A204.1 (cell line): ENCODE results near the gene TRAPPC10.

Experiments
- FAIRE-seq: peaks from 2 replicates; lab custom pipeline; 2012; peaks lifted over from hg19 to GRCh38; lab: Jason Lieb, UNC

Gene TRAPPC10

DNA sequence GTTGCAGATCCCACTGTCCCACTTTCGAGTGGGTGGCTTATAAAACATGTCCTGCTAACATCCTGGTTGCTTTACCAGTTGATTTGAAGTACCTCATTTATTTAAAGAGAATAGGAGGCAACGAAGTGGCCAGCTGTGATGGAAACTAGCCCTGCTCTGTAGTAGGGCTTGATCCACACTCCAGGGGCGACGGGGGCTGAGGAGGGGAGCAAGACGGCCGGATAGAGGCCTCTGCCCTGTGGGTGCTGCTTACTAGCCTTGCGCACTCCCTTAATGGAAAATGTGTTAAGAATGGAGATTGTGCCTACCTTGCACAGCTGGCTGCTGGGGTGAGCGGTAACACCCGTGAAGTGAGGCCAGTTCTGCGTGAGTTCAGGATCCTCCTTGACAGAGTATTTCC, 54.0 kb downstream of the TRAPPC10 start:
- no peak for FAIRE-seq

DNA sequence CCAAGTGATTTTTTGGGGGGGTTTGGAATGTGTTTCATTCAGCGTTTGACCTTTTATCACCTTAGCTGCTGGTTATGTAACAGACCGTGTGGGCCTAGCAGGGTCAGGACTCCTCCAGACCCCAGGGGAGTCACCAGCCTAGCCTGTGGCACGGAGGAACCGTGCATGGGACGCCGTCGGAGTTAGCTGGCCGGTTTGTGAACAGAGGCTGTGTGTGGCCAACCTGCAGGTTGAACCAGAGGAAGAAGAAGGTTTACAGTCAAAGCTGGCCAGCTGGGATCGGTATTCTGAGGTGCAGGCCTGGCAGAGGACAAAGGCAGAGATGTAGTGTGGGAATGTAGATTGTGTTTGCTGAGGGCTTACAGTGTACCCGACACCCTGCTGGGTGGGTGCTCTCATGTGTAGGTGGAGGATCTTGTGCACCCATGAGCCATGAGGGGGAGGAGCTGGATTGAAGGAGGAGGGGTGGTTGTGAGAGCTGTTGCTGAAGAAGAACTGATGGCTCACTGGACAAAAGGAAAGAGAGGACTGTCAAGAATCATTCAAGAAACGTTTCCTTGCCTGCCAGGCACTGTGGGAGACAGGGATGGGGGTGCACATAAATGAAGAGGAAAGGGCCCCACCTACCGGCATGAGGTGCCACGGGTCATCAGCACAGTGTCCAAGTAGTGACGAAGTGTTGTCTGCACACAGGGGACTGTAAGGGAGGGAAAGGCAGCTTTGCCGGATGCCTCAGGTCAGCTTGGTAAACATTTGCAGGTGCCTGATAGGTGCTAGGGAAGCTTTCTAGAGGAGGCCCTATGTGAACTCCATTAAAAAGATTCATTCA, 55.1 kb downstream of the TRAPPC10 start:
- FAIRE-seq: no peak

DNA sequence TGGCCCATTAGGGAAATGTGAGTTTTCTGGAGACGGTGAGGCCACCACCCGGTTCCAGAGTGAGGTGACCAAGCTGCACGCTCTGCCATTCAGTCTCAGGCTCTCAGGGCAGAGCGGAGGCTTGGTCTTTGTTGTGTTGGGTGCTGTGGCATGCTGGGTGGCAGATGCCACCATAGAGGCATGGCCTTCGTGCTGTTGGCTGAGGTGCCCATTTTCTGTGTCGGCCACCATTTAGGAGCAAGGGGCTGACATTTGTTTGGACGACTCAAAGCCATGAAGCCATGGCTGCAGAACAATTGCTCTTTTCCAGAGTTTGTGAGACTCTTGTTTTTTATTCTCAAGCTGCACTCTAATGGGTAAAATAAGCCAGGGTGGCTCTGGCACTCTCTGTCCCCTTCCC, 58.3 kb downstream of the TRAPPC10 start:
- FAIRE-seq: no peak

DNA sequence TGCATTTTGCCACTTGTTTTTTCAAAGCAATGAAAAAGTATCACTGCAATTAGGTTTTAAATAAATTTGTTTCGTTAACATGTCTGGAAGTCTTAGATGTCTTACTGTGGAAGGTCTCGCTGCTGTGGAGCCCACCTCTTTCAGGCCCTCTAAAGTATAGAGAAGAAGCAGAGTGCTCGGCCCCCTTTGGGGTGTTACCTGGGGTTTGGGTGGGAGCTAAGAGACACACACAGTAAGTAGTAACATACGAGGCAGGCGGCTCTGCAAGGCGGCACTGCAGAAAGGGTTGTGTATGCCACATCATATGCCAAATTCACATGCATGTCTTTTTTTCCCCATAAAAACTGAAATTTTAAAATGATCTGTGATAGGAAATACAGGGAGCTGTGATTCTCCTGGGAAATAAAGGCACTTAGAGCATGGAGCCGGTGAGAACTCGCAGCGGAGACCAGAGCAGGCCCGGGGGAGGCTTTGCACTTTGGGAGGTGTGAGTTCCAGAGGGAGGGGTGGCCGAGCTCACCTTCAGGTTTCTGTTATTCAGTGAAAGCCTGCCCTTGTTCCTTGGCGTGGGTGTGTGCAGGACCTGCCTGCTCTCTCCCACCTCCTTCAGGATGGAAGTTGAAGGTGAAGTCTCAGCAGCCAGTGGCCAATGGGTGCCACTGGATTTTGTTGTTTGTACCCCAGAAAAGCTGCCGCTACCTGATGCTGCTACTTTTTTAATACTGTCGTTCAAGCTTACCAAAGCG, 59.4 kb downstream of the TRAPPC10 start:
- FAIRE-seq: no peak

DNA sequence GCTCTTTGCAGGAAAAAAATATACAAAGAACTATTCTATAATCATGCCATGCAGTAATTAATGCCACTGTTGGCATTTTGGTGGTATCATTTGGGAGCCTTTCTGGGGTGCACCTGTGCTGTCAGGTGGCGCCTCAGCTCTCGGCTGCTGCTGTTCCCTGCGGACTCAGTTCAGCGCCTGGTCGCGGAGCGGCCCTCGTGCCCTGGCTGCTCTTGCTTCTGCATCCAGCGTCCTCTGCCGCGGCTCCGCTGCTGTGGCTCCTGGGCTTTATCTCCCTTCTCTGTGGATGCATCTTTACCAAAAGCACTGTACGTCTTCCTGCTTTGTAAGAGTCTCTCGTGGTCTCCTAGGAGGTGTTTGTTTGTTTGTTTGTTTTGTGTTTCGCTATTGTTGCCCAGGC, 60.0 kb downstream of the TRAPPC10 start:
- no peak for FAIRE-seq

DNA sequence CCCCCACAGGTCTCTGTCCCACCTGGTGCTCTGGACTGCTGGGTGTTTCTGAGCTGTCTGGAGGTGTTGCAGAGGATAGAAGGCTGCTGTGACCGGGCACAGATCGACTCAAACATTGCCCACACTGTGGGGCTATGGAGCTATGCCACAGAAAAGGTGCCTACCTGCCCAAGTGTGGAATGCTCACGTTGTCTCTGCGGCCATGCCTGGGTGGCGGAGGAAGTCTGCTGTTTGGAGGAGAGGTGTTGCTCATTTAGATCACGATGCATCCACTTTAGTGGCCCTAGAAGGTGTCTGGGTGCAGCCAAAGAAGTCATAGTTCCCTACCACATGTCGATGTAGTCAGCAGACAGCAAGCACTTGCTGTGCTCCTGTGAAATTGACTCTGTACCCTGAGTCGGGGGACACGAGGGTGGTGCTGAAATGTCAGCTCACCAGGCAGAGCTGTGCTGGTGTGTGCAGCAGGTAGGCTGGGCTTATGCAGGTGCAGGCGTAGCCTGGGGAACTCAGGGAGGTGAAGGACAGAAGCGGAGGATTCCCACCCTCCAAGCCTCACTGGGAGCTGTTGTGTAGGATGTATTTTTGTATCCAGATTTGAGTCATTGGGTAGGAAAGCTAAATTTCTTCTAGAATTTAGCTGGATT, 62.3 kb downstream of the TRAPPC10 start:
- FAIRE-seq: no peak

DNA sequence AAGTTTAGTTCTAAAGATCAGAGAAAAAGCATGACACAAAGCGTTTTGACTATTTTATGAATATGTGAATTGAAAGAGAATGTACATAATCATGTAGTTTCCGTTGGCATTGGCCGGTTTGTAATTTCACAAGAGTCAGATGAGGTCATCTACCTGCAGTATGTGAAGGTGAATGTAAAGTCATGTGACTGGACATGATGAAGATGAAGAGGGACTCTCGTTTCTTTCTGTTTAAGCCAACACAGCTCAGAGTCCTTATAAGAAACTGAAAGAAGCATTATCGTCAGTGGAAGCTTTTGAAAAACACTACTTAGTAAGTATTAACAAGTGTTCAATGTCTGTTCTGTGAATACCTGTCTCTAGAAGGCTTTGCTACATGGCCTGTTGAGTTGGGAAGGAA, 64.2 kb downstream of the TRAPPC10 start:
- FAIRE-seq: no peak

DNA sequence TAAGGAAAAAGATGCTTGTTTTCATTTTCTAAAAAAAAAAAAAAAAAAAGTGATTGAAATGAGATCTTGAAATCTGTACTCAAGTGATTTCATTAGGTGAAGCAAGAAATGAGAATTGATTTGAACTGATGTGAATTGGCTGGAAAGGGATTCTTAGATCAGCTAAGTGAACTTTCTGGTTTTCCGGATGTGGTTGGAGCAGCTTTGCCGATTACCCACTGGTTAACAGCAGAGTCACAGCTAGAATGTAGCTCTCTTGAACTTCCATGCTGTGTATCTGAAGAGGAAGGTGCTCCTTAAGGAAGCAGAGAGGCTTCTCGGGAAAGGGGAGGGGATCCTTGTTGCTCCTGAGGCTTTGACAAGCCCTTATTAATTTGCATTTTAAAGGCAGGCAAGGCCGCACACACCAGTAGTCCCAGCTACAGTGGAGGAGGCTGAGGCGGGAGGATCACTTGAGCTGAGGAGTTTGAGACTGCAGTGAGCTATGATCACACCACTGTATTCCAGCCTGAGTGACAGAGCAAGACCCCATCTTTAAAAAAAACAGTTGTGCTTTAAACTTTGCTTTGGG, 66.4 kb downstream of the TRAPPC10 start:
- FAIRE-seq: no peak

DNA sequence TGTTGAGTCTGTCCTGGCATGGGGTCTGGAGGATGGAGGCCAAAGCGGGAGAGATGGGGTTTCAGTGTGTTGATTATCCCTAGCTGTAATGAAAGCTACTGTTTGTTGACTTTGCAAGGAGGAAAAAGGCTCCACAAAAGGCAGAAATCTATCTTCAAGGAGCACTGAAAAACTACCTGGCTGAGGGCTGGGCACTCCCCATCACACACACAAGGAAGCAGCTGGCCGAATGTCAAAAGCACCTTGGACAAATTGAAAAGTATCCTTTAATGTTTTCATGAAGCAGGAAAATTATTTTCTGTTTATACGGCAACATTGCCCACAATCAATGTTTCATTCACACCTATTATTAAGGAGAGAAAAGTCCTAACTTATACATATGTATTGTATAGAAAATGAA, 67.3 kb downstream of the TRAPPC10 start:
- no peak for FAIRE-seq

DNA sequence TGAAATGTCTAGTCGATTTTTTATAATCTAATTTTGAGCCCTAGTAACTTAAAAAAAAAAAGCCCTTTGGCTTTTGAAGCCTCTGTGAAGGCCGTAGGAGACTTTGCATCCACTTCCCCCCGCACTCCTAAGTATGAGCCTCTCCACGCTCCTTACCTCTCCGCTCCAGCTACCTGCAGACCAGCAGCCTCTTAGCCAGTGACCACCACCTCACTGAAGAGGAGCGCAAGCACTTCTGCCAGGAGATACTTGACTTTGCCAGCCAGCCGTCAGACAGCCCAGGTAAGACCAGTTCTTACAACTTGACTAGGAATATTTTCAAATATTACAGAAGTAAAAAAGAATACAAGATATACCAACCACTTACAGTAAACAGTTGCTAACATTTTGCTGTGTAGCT, 67.7 kb downstream of the TRAPPC10 start:
- no peak for FAIRE-seq

DNA sequence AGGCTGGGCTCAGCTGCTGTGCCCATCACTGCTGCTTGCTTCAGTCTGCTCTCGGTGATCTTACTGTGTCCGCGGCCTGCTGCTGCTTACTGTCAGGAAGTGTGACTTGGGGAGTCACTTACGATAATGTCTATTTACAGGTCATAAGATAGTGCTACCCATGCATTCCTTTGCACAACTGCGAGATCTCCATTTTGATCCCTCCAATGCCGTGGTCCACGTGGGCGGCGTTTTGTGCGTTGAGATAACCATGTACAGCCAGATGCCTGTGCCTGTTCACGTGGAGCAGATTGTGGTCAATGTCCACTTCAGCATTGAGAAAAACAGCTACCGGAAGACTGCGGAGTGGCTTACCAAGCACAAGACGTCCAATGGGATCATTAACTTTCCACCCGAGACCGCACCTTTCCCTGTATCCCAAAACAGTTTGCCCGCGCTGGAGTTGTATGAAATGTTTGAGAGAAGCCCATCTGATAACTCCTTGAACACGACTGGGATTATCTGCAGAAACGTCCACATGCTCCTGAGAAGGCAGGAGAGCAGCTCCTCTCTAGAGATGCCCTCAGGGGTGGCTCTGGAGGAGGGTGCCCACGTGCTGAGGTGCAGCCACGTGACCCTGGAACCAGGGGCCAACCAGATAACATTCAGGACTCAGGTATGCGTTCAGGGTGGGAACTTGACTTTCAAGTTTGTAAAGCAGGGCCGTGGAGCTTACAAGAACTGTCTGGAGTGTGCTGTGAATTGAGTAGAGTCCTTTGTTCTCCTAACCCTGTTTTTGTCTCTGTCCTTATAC, 70.7 kb downstream of the TRAPPC10 start:
- no peak for FAIRE-seq

DNA sequence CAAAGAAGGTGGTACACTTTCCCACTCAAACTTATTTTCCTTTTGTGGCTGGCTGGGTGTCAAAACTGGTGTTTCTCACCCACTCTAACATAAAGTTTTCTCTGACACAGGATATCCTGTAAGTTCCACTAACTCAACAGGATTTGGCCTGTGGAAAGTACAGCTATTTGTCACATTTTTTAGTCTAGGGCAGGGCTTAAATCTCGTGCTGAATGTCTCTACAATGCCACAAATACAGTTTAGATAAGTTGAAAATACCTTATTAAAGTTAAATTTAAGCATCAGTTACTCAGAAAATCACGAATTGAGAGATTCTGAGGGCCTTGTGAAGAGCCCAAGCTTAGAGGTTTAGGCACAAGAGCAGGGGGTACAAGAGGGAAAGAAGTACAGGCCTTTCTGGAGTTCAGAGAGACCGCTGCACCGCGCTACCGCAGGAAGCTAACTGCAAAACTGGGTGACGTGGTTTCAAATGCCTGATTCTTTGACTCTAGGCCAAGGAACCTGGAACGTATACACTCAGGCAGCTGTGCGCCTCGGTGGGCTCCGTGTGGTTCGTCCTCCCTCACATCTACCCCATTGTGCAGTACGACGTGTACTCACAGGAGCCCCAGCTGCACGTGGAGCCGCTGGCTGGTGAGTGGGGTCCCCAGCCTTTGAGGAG, 71.7 kb downstream of the TRAPPC10 start:
- FAIRE-seq: no peak

DNA sequence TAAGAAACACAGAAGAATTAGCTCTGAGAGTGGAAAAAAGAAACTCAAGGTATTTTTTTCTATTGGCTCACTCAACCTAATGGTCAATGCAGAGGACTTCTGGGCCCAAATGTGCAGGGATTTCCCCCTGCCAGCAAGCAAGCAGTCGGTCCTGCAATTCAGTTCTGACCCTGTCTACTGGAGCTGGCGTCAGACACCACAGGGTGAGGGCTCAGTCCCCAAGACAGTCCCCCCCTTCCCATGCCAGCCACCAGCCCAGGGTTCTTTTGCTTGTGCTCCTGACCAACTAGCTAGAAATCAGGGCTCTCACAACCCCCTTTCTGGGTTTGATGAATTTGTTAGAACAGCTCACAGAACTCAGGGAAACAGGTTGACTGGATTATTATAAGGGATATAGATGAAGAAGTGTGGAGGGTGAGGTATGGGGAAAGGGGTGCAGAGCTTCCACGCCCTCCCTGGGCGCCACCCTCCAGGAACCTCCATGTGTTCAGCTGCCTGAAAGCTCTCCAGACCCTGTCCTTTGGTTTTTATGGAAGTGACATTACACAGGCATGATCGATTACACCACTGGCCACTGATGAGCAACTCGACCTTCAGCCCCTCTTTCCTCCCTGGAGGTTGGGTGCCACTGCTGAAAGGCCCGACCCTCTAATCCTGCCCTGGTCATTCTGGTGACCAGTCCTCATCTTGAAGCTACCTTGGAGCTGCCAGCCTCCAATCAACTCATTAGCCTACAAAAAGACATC, 72.6 kb downstream of the TRAPPC10 start:
- no peak for FAIRE-seq

DNA sequence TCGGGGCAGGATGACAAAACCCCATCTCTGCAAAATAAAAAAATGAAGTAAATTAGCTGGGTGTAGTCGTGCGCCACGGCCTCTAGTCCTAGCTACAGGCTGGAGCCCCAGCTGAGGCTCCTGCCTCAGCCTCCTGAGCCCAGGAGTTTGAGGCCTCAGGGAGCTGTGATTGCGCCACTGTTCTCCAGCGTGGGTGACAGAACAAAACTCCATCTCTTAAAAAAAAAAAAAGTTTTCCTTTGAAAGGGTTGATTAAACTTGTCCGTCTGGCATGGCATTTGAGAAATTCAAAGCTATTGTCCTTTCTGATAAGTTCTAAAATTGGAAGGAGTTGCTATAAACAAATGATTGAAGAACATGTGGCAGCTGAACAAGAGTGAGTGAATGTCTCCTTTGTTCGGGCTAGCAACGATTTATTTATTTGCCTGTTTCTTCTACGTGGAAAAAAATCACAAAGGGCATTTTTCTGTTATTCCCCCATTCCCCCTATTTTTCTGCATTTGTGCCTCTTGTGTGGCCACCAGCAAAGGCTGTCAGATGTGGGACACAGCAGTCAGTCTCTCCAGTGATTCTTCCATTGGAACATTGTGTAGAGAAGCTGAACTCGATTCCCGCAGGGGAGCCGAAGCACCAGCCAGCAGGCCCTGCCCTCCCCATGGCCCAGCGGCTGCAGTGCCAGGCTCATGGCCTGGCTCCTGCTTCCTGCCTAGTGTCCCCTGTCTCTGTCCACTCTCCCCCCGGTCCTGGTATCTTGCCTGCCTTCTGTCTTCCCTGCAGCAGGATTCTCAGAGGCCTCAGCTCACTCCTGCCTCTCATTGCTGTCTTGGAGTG, 73.6 kb downstream of the TRAPPC10 start:
- no peak for FAIRE-seq

DNA sequence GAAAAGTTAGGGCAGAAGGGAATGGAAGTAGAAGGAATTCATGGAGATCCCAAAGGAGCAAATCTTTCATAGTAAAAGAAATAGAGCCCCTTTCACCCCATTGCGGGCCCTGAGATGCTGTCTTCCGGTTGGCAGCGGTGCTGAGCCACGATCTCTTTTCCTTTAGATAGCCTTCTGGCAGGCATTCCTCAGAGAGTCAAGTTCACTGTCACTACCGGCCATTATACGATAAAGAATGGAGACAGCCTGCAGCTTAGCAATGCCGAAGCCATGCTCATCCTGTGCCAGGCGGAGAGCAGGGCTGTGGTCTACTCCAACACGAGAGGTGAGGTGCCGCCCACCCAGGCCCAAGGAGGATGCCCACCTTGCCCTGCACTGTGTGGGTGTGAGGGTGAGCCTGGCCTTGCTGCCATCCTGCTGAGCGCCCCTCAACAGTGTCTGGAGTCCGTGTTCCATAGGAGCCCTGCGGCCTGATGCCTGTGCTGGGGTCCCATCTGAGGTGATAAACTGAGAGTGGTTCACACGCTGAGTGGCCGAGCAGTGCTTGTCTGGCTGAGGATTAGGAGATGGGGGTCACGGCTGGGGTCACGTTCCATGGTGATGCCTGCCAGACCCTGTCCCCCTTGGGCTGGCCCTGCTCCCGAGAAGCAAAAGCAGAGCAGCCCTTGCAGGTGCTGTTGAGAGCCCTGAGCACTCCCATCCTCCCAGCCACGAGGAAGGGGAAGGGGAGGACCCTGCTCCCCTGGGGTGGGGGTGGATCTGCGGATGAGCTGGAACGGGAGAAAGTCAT, 74.7 kb downstream of the TRAPPC10 start:
- no peak for FAIRE-seq

DNA sequence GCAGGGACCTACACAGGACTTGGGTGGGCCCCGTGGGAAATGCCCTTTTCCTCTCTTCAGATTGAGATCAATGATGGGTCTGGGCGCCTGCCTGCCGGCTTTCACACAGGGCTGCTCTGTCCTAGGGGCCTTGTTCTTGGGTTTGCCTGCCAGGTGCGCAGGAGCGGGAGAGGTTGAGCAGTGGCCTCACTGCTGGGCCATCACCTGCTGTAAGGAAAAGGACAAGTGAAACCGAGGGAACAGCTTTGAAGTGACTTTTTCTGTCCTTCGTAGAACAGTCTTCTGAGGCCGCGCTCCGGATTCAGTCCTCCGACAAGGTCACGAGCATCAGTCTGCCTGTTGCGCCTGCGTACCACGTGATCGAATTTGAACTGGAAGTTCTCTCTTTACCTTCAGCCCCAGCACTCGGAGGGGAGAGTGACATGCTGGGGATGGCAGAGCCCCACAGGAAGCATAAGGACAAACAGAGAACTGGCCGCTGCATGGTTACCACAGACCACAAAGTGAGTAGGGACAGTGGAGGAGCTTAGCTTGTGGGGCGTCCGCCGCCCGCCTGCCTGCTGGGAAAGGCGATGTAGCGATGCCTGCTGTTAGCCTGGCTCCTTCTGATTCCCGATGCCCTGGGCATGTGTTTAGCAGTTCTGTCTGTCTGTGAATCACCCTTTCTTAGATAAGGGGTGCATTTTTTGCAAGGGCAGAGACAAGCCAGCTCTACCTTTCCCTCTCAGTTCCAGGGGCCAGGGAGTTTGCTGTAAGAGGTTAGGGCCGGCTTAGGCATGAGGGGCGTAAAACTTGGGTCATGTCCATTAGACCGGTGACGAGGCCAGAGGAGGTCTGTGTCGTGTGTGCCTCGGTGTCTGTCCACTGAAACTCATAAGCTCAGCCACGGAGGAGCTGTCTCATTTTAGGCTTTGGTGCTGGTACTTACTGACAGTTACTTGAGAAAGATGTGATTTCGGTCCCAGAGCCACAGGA, 75.6 kb downstream of the TRAPPC10 start:
- no peak for FAIRE-seq

DNA sequence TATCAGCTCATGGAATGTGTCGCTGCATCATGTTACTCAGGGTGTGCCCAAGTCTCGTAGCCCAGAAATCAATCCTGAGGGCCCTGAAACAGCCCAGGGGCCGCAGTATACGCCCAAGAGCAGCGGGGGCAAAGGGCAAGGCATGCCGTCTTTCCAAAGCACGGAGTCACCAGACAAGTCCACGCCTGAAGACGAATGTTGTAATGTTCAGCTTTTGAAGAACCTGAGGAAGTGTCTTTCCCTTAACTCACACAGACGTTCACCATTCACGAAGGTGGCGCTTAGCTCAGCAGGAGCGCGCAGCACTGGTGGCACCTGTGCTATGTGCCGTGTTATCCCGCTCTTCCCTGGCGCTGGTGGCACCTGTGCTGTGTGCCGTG, 76.3 kb downstream of the TRAPPC10 start:
- no peak for FAIRE-seq
